HG03558 (cell line): ENCODE data around the gene NUFIP2.
"Not testable (repeated sequence)": the region's sequence is repeated elsewhere in the genome, so short reads cannot be mapped to it uniquely, and the experiment has no call there.

Experiments used
- ATAC-seq: cut with Tn5 transposase; IDR thresholded peaks from one replicate; pipeline ENCODE4 v1.9.1; 2021; ENCODE audit warnings: moderate number of reproducible peaks; ENCODE audit not compliant: unreplicated experiment; ENCODE audit errors: extremely low read depth

Gene NUFIP2

GRCh38 chr17:29240968-29241963, 52.7 kb downstream of the NUFIP2 start:
- ATAC-seq = no peak

- ATAC-seq = no peak
These were observed 53.5 kb downstream of the NUFIP2 start for GRCh38 chr17:29240477-29240876.

- no peak for ATAC-seq
These were observed 55.7 kb downstream of the NUFIP2 start for GRCh38 chr17:29238133-29238850.

GRCh38 chr17:29237476-29238132, 56.3 kb downstream of the NUFIP2 start:
- ATAC-seq = no peak

GRCh38 chr17:29235904-29236303, 58.0 kb downstream of the NUFIP2 start:
- no peak for ATAC-seq

DNA sequence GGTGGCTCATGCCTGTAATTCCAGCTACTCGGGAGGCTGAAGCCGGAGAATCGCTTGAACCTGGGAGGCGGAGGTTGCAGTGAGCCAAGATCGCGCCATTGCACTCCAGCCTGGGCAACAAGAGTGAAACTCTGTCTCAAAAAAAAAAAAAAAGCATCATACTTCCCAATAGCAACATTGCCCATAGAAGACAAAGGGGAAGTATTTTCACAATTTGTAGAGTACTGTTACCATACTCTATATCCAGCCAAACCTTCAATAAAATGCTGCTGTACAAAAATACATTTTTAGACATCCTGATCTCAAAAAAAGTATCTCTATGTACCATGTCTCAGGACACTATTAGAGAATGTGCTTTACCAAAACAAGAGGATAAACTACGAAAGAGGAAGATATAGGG, 59.0 kb downstream of the NUFIP2 start:
- ATAC-seq = not testable (repeated sequence)

GRCh38 chr17:29233301-29233700, 60.6 kb downstream of the NUFIP2 start:
- ATAC-seq = no peak

GRCh38 chr17:29225396-29225795, 68.6 kb downstream of the NUFIP2 start:
- ATAC-seq = no peak

DNA sequence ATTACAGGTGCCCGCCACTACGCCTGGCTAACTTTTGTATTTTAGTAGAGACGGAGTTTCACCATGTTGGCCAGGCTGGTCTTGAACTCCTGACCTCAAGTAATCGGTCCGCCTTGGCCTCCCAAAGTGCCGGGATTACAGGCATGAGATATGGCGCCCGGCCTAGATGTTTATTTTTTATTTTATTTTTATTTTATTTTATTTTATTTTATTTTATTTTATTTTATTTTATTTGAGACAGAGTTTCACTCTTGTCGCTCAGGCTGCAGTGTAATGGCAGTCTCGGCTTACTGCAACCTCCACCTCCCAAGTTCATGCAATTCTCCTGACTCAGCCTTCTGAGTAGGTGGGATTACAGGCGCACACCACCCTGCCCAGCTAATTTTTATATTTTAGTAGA, 72.6 kb downstream of the NUFIP2 start:
- ATAC-seq = not testable (repeated sequence)

- ATAC-seq = no peak
These were observed 74.4 kb downstream of the NUFIP2 start for GRCh38 chr17:29219378-29220047.

- ATAC-seq = no peak
These were observed 77.1 kb downstream of the NUFIP2 start for GRCh38 chr17:29216856-29217255.

- no peak for ATAC-seq
These were observed 77.8 kb downstream of the NUFIP2 start for GRCh38 chr17:29216181-29216580.

DNA sequence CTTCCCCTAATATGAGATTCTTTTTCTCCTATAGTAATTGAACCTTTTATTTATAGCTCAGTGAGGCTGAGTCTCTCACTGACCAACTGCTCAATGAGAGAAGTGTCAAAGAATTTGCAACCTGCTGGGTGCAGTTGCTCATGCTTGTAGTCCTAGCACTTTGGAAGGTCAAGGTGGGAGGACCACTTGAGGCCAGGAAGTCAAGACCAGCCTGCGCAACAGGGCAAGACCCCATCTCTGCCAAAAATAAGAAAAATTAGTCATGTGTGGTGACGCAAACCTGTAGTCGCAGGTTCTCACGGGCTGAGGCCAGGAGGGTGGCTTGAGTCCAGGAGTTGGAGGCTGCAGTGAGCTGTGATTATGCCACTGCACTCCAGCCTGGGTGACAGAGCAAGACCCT, 78.2 kb downstream of the NUFIP2 start:
- ATAC-seq = no peak

GRCh38 chr17:29215174-29215573, 78.8 kb downstream of the NUFIP2 start:
- no peak for ATAC-seq

DNA sequence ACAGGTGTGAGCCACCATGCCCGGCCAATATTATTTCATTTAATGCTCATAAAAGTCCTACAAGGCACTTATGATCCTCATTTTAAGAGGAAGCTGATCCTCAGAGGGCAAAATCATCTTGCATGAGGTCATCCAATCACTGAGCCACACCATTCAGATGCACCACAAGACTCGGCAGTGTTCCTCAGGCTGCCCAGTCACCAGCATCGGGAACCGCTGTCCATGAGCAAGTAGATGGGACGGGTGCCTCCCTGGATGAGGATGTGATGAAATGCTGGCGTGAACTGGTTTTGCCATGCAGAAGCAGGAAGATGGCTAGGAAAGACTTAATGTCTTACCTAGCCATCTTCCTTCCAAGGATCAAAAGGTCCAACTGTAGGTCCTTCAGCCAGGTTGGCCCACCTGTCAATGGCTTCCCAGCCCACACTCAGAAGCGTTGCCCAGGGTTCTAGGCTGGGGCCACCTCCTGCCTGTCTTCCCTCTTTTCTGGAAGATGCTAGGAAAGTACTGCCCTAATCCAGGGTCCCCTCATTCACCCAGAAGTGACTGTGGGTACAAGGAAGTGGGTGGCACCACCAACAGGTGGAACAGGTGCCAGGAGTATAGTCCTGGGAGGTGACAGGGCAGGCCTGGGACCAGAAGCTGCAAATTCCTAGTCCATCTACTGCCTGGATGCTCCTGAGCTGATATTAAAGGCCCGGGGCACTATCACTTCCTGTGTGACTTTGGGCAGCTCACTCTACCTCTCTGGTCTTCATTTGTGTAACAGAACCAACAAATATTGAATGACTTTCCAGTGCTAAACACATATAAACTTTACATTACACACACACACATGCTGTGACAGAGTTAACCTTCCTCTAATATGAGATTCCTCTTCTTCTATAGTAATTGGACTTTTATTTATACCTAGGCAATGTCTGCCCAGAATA, 79.5 kb downstream of the NUFIP2 start:
- ATAC-seq = no peak

DNA sequence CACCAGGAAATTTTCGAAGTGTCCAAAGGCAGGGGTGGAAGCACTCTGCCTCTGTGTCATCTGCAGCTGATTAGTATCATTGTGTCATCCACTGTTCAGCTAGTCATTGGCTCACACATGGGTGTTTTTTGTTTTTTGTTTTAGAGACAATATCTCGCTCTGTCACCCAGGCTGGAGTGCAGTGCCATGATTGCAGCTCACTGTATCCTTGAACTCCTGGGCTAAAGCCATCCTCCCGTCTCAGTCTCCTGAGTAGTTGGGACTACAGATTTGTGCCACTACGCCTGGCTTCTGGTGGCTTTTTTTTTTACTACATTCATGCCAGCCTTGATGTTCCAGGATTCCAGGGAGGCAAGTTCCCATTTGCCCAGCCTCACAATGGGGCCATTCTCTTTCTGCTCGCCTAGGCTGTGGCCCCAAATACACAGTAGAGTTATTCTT, 81.2 kb downstream of the NUFIP2 start:
- ATAC-seq = no peak

DNA sequence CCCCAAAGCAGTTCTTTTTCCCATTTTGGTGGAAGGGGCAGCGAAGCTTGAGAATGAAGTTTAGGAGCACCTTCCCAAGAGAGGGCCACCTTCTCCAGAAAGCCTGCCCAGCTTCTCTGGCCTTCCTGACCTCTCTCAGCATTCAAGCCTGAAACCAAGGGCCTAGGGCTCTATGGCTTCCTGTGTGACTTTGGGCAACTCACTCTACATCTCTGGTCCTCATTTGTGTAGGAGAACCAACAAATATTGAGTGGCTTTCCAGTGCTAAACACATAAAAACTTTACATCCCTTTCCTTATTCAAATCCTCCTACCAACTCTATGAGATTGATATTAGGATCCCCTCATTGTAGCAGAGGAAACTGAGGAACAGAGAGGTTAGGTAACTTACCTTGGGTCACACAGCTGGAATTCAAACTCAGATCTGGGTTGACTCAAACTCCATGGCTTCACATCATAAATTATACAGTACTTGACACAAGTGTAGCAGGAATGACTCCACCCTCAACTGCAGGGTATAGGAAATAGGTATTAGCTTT, 81.8 kb downstream of the NUFIP2 start:
- no peak for ATAC-seq

DNA sequence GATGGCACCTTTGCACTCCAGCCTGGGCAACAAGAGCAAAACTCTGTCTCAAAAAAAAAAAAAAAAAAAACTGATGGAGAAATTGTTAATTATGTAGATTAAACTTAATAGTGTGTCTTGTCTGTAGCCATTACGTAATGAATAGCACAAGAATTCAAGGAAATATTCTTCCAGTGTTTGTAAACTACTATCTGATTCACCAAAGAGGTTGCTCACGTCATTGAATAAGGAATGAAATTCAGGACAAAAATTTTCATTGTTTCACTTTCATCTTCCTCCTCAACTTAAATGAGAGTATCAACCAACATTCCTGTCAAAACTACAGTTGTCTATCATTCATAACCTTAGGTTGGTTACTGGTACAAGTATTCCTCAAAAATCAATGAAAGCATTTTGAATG, 83.1 kb downstream of the NUFIP2 start:
- ATAC-seq = no peak

- no peak for ATAC-seq
These were observed 84.9 kb downstream of the NUFIP2 start for GRCh38 chr17:29209073-29209472.
